NCI-H2081 (cell line): ENCODE measurements around the gene ABHD17B.
"Not testable (repeated sequence)": the region's sequence is repeated elsewhere in the genome, so short reads cannot be mapped to it uniquely, and the experiment has no call there.

Experiments used
- DNase-seq, 2 experiments: peaks; one replicate each; lab custom pipeline; 2025; lab: John Stamatoyannopoulos, UW

ABHD17B gene

GRCh38 chr9:71915495-71915894 is 4.5 kb upstream of the ABHD17B start:
- DNase-seq, result no peak

GRCh38 chr9:71911908-71912335 is 929 bp upstream of the ABHD17B start:
- no peak for DNase-seq

- peak in 1 of 2 experiments; percentile 66 for DNase-seq
These were observed 338 bp downstream of the ABHD17B start for GRCh38 chr9:71910650-71911060.

GRCh38 chr9:71909887-71910649 is 925 bp downstream of the ABHD17B start:
- DNase-seq, result peak; percentile 31 to 66

- no peak for DNase-seq
These were observed 2.2 kb downstream of the ABHD17B start for GRCh38 chr9:71908825-71909224.

GRCh38 chr9:71904076-71904475 is 6.9 kb downstream of the ABHD17B start:
- no peak for DNase-seq

GRCh38 chr9:71901695-71902597 is 9.0 kb downstream of the ABHD17B start:
- DNase-seq, result no peak

GRCh38 chr9:71898756-71899155 is 12.2 kb downstream of the ABHD17B start:
- not testable (repeated sequence) for DNase-seq

- no peak for DNase-seq
These were observed 13.4 kb downstream of the ABHD17B start for GRCh38 chr9:71897577-71897976.

- DNase-seq, result no peak
These were observed 14.2 kb downstream of the ABHD17B start for GRCh38 chr9:71896761-71897160.

GRCh38 chr9:71895955-71896354 is 15.0 kb downstream of the ABHD17B start:
- DNase-seq, result no peak

GRCh38 chr9:71895117-71895516 is 15.9 kb downstream of the ABHD17B start:
- DNase-seq, result no peak

DNA sequence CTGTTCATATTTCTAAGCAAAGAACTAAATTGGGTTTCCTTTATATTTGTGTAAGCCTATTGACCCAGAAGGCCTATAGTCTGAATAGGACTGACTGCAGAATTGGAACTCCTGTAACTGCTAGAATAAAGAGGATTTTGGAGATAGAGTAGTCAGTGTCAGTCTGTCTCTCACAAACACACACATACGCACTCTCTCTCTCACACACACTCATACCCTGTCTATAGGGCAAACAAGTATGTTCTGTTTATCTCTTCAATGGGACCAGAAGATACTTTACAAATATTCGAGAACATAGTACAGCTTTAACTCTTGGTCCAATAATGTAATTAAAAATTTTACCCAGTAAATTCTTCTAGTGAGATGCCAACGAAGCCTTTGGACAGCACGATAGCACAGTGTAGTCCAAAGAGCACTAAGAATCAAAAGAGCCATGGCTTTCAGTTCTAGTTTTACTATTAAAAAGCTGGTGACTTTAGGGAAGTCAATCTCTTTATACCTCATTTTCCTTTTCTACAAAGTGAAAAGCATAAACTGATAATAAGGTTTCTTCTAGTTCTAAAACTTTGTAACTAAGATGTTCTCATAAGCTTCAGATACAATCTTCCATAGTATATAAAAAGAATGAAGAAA is 19.3 kb downstream of the ABHD17B start:
- no peak for DNase-seq

DNA sequence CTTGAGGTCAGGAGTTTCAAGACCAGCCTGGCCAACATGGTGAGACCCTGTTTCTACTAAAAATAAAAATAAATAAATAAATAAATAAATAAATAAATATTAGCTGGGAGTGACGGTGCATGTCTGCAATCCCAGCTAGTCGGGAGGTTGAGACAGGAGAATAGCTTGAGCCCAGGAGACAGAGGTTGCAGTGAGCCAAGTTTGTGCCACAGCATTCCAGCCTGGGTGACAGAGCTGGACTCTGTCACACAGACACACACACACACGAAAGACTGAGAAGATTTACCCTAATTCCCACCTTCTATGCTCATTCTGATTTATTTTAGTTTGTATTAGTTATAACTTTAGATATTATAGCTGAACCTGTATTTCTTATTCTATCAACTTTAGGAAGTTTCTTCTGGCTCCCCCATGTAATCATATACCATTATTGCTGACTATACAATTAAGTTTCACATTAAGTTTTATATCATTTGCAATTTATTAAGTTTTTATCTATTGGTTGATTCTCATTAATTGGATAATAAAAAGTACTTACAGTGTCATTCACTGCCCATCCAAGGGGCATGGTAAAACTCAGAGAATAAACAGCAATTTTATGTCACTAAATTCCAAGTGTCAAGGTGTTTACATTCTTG is 20.8 kb downstream of the ABHD17B start:
- no peak for DNase-seq

DNA sequence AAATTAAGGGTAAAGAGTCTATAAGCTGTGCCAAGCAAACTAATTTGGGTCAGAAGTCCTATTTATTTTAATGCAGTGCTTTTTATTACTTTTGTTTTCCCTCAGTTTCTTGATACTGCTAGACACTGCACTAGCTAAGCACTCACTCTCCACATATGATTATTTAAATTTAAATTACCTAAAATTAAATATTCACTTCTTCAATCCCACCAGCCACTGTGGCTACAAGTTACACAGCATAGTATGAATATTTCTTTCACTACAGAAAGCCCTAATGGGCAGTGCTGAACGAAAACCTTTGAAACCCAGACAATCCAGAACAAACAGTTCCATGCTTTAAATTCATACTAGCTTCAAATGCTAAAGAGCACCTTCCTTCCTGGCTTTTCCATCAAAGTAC is 23.6 kb downstream of the ABHD17B start:
- no peak for DNase-seq

GRCh38 chr9:71886541-71886940 is 24.5 kb downstream of the ABHD17B start:
- no peak for DNase-seq

GRCh38 chr9:71886015-71886414 is 25.0 kb downstream of the ABHD17B start:
- no peak for DNase-seq

DNA sequence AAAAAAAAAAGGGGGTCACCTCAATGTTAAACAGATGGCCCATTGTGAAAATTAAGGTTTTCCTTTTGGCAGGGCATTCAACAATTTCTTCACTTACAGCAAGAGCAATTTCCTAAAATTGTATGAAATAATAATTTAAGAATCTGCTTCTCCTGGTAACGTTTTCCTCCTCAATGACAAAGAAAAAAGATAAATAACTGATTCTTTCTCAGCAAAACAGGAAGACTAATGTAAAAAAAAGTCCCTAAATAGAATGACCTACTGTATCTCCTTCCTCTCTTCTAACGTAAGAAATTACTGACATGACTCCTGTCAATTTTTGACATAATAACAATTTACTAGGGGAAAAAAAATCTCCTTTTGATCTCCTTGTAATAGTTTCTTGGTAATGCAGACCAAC is 25.5 kb downstream of the ABHD17B start:
- no peak for DNase-seq

DNA sequence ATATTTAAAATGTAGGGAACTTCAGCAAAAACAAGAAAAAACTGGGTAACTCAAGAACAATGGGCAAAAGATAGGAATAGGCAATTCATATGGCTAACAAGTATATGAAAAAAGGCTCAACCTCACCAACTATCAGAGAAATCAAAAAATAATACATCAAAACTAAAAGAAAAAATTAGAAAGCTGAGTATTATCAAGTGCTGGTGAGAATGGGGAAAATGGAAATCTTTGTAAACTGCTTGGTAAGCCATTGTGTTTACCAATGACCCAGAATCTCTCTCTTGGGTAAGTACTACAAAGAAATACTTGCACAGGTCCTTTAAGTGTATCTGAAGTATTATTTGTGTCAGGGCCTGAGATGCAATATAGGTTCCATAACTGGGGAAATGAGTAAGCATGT is 27.0 kb downstream of the ABHD17B start:
- DNase-seq, result no peak

GRCh38 chr9:71879644-71880174 is 31.3 kb downstream of the ABHD17B start:
- no peak for DNase-seq

DNA sequence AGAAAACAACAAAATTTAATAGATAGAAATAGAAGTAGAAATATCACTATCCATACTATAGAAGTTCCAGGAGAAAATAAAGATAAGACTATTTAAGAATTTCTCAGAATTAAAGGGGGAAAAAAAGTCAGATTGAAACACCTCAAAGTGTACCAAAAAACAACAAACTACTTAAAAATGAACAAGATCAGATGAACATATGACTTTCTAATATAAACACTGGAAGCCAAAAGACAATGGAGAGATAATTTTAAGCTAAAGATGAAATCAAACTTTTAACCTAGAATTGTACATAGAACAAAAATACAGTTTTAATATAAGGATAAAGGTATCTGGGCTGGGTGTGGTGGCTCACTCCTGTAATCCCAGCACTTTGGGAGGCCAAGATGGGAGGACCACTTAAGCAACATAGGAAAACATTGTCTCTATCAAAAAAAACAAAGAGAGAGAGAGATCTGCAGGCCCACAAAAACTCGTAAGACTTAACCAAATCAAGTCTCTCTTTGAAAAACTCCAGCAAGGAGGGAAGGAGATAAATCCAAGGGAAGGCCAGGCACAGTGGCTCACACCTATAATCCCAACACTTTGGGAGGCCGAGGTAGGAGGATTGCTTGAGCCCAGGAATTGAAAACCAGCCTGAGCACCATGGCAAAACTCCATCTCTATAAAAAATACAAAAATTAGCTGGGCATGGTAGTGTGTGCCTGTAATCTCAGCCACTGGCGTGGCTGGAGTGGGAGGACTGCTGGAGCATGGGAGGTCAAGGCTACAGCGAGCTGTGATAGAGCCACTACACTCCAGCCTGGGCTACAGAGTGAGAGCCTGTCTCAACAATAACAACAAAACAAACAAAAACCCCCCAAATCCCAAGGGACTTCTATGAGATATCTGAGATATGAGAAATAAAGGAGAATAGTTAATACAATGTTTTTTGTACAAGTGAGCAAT is 32.4 kb downstream of the ABHD17B start:
- no peak for DNase-seq
